HUES64 (cell line): Measurements from ENCODE around the gene MAPK6.

ENCODE experiments used
- H3K27ac ChIP-seq: 2 replicates; pipeline ENCODE4 v1.7.0; 2013; ENCODE audit warnings: low read depth, low read length, inconsistent platforms
- H3K27me3 ChIP-seq: 2 replicates; pipeline ENCODE4 v1.6.1; 2013; ENCODE audit warnings: mild to moderate bottlenecking, low read length; ENCODE audit not compliant: insufficient read depth
- H3K36me3 ChIP-seq: 2 replicates; pipeline ENCODE4 v1.6.1; 2013; ENCODE audit warnings: mild to moderate bottlenecking, low read length; ENCODE audit not compliant: insufficient read depth
- H3K4me1 ChIP-seq: 2 replicates; pipeline ENCODE4 v1.6.1; 2013; ENCODE audit warnings: mild to moderate bottlenecking, low read length, moderate library complexity; ENCODE audit not compliant: insufficient read depth
- H3K4me3 ChIP-seq: 2 replicates; pipeline ENCODE4 v1.5.1; 2013; ENCODE audit warnings: mild to moderate bottlenecking, low read length, moderate library complexity
- H3K9ac ChIP-seq: 2 replicates; pipeline ENCODE4 v1.6.1; 2013; ENCODE audit warnings: mild to moderate bottlenecking, low read depth, low read length
- H3K9me3 ChIP-seq: 2 replicates; pipeline ENCODE4 v1.6.1; 2013; ENCODE audit warnings: low read depth, low read length; ENCODE audit not compliant: insufficient read depth
- WGBS: fragments of 150-250, 120-280 bp; methylation state at CpG from one replicate; pipeline ENCODE4 v1.1.7; 2013; ENCODE audit warnings: missing lambda C conversion rate; 5-methylcytosine and 5-hydroxymethylcytosine counted together

MAPK6 gene

GRCh38 chr15:52100807-52101442 lies 81.9 kb downstream of the MAPK6 start:
- 90% methylated on average over 6 of the region's 6 CpGs for WGBS
- Histone ChIP-seq H3K27me3 (no peaks in the 10 kb centered on the region), H3K4me3 (no peak overlapping the region), H3K4me1 (peaks cover 5% of the 10 kb centered on the region; the same call in 1 of the 2 replicates), H3K36me3 (no peaks in the 10 kb centered on the region), H3K27ac (no peak overlapping the region), H3K9me3 (no peaks in the 10 kb centered on the region), H3K9ac (no peak overlapping the region)

GRCh38 chr15:52101542-52102323 lies 82.7 kb downstream of the MAPK6 start:
- Histone ChIP-seq H3K4me1 (peaks cover 5% of the 10 kb centered on the region; the same call in 1 of the 2 replicates), H3K27ac (no peak overlapping the region), H3K4me3 (no peak overlapping the region), H3K27me3 (no peaks in the 10 kb centered on the region), H3K9ac (no peak overlapping the region), H3K36me3 (no peaks in the 10 kb centered on the region), H3K9me3 (no peaks in the 10 kb centered on the region)
- 97% methylated on average over 16 of the region's 16 CpGs for WGBS

DNA sequence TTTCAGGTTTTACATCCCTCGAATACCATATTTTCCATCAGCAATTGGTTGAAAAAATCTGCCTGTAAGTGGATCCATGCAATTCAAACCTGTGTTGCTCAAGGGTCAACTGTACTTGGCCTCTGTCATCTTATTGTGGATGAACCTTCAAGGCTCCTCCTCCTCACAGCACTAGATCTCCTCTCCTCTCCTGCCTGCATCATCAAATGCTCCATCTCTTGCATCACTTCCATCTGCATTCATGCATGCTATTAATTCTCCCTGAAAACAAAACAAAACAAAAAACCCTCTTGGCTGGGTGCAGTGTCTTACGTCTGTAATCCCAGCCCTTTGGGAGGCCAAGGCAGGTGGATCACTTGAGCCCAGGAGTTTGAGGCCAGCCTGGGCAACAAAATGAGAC lies 83.4 kb downstream of the MAPK6 start:
- Histone ChIP-seq H3K36me3 (no peaks in the 10 kb centered on the region), H3K4me1 (peaks cover 5% of the 10 kb centered on the region; the same call in 1 of the 2 replicates), H3K27me3 (no peaks in the 10 kb centered on the region), H3K9me3 (no peaks in the 10 kb centered on the region), H3K4me3 (no peak overlapping the region), H3K9ac (no peak overlapping the region), H3K27ac (no peak overlapping the region)
- 89% methylated on average over 2 of the region's 2 CpGs for WGBS

DNA sequence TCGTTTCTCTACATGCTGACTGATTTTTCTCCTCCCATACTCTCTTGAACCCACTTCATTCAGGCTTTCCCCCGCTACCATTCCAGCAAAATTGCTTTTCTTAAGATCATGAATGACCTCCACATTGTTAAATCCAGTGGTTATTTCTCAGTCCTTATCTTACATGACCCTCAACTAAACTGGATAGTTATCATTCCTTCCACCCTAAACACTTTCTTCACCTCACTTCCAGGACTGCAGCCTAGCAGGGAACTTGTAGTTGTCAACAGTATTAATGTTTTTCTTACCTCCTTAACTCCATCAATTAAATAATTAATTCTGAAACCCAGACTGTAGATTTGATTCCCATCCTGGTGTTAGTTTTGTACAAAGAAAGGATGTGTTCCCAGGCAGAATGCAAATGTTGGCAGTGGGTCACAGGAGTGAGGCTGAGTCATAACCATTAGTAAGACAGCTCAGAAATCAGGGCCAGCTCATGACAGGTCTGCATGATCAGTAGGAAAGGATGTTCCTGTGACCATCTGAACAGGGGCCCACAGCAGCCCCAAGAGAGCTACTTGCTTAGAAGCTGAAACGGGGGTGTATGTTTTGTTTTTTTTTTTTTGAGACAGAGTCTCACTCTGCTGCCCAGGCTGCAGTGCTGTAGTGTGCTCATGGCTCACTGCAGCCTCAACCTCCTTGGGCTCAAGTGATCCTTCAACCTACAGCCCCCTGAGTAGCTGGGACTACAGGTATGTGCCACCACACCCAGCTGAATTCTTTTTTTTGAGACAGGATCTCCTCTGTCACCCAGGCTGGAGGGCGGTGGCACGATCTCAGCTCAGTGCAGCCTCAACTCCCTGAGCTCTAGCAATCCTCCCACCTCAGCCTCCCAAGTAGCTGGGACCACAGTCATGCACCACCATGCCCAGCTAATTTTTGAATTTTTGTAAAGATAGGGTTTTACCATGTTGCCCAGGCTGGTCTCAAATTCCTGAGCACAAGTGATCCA lies 84.5 kb downstream of the MAPK6 start:
- Histone ChIP-seq H3K4me1 (peaks cover 5% of the 10 kb centered on the region; the same call in 1 of the 2 replicates), H3K27ac (no peak overlapping the region), H3K36me3 (no peaks in the 10 kb centered on the region), H3K9me3 (no peaks in the 10 kb centered on the region), H3K27me3 (no peaks in the 10 kb centered on the region), H3K9ac (no peak overlapping the region), H3K4me3 (no peak overlapping the region)
- WGBS, result 82% methylated on average over 5 of the region's 5 CpGs

DNA sequence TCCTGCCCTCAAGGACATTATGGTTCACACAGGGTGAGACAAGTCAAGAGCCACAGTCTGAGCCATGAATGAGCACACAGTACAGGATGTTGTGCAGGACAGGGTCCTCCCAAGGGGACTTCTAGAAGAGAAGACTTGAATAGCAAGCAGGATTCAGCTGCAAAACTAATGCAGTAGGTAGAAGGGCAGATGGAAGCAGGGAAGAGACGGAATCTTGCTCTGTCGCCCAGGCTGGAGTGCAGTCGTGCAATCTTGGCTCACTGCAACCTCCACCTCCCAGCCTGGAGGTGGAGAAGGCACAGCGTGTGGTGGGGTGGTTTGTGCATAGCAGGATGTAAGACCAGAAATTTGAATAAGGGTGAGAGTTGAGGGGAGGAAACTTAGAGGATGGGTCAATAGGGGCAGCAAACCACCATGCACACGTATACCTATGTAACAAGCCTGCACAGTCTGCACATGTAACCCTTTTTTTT lies 85.5 kb downstream of the MAPK6 start:
- Histone ChIP-seq H3K4me3 (no peak overlapping the region), H3K9ac (no peak overlapping the region), H3K27me3 (peaks cover under 1% of the 10 kb centered on the region; the same call in 1 of the 2 replicates), H3K27ac (no peak overlapping the region), H3K36me3 (no peaks in the 10 kb centered on the region), H3K9me3 (no peaks in the 10 kb centered on the region), H3K4me1 (peaks cover 5% of the 10 kb centered on the region; the same call in 1 of the 2 replicates)
- 90% methylated on average over 5 of the region's 5 CpGs for WGBS

DNA sequence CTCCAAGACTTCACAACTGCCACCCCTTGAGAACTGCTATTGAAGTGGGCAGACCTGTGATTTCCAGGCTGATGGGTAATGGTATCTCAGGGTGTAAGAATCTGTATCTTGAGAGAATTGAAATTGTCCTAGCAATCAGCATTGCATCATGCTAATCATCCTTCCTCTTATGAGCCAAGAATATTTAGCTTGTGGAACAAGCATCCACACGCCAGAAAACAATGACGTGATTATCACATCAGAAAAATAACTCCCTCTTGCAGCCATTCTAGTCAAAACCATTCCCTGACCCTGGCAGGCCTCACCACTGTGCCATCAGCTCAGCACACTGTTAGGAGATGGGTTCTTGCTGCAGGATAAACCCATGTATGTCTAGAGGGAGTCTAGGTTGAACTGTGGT lies 86.8 kb downstream of the MAPK6 start:
- Histone ChIP-seq H3K36me3 (no peaks in the 10 kb centered on the region), H3K27me3 (peaks cover 6% of the 10 kb centered on the region), H3K27ac (no peak overlapping the region), H3K9me3 (no peaks in the 10 kb centered on the region), H3K4me1 (peaks cover 5% of the 10 kb centered on the region), H3K4me3 (no peak overlapping the region), H3K9ac (no peak overlapping the region)
- WGBS, result 92% methylated on average over 2 of the region's 2 CpGs

- Histone ChIP-seq H3K9ac (no peak overlapping the region), H3K4me1 (peaks cover 5% of the 10 kb centered on the region), H3K27me3 (peaks cover 14% of the 10 kb centered on the region), H3K4me3 (no peak overlapping the region), H3K9me3 (no peaks in the 10 kb centered on the region), H3K36me3 (no peaks in the 10 kb centered on the region), H3K27ac (no peak overlapping the region)
- 92% methylated on average over 6 of the region's 6 CpGs for WGBS
Observed at GRCh38 chr15:52106641-52107040, 87.6 kb downstream of the MAPK6 start.

DNA sequence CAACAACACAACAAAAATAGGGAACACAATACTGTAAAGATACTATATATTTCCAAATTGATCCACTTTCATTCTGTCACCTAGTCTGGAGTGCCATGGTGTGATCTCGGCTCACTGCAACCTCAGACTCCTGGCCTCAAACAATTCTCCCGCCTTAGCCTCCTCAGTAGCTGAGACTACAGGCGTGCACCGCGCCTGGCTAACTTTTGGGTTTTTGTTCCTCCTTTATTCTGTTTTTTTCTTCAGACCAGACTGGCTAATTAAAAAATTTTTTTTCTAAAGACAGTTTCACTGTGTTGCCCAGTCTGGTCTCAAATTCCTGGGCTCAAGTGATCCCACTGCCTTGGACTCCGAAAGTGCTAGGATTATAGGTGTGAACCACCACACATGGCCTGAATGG lies 88.2 kb downstream of the MAPK6 start:
- Histone ChIP-seq H3K36me3 (no peaks in the 10 kb centered on the region), H3K27me3 (peaks cover 20% of the 10 kb centered on the region), H3K9ac (no peak overlapping the region), H3K4me1 (peaks cover 8% of the 10 kb centered on the region), H3K9me3 (no peaks in the 10 kb centered on the region), H3K27ac (no peak overlapping the region), H3K4me3 (no peak overlapping the region)
- WGBS, result 94% methylated on average over 6 of the region's 6 CpGs

- Histone ChIP-seq H3K36me3 (no peaks in the 10 kb centered on the region), H3K4me3 (no peak overlapping the region), H3K9me3 (no peaks in the 10 kb centered on the region), H3K4me1 (peaks cover 3% of the 10 kb centered on the region; the same call in 1 of the 2 replicates), H3K27me3 (peaks cover 42% of the 10 kb centered on the region), H3K27ac (no peak overlapping the region), H3K9ac (no peak overlapping the region)
- 76% methylated on average over 4 of the region's 5 CpGs for WGBS
Observed at GRCh38 chr15:52109559-52110451, 90.8 kb downstream of the MAPK6 start.

GRCh38 chr15:52111517-52112202 lies 92.6 kb downstream of the MAPK6 start:
- peaks cover 3% of the 10 kb centered on the region; the same call in 1 of the 2 replicates for H3K4me1 ChIP-seq
- H3K9me3 ChIP-seq, result no peaks in the 10 kb centered on the region
- H3K9ac ChIP-seq, result peak overlapping the region; percentile 76
- no peak overlapping the region for H3K27ac ChIP-seq
- peak overlapping the region; percentile 49 for H3K4me3 ChIP-seq
- H3K27me3 ChIP-seq, result peaks cover 42% of the 10 kb centered on the region
- 53% methylated on average over 31 of the region's 32 CpGs for WGBS
- no peaks in the 10 kb centered on the region for H3K36me3 ChIP-seq
